Naive thymus-derived CD8-positive, alpha-beta T cell (primary cell): ENCODE data around the gene ITFG2. TPM values are rescaled to one million over a fixed set of nuclear protein-coding genes. Genes with fewer than 3 reads are reported as not detected.
"Not testable (repeated sequence)": the region's sequence is repeated elsewhere in the genome, so short reads cannot be mapped to it uniquely, and the experiment has no call there.

Source experiments
- ATAC-seq, 2 donors: fragments of 150-1000 bp; cut with Tn5 transposase in 1 of 2; sonication (Bioruptor Pico), chemical (Tn5 transposase) in 1 of 2; 1 replicate in 1 of 2; 2 replicates in 1 of 2; pipeline ENCODE4 v1.10.0; 2021; ENCODE audit warnings: mild to moderate bottlenecking in 2 of 2, moderate library complexity in 2 of 2
- POLR2A ChIA-PET: fragments of 350-600 bp; sonication (Branson Sonifier 250); formaldehyde crosslinking; loops from one replicate; lab custom pipeline; 2021; ENCODE audit warnings: antibody characterized with exemption; lab: Charles Lee
- DNase-seq, 10 donors: peaks; one replicate each; pipeline versions ENCODE4 v3.0.0 to v3.0.0-alpha.2; 2020 to 2022
- H3K27ac Mint-ChIP-seq, 10 donors: one replicate each; pipeline ENCODE4 v1.8.0; 2020 to 2022; ENCODE audit warnings: mild to moderate bottlenecking in 10 of 10, mixed read lengths in 10 of 10, moderate library complexity in 4 of 10, inconsistent platforms in 1 of 10
- H3K27me3 Mint-ChIP-seq, 5 donors: one replicate each; pipeline ENCODE4 v1.8.0; 2021 to 2022; ENCODE audit warnings: mixed read lengths in 5 of 5
- H3K36me3 Mint-ChIP-seq, 3 donors: one replicate each; pipeline ENCODE4 v1.8.0; 2020 to 2022; ENCODE audit warnings: mixed read lengths in 3 of 3, mild to moderate bottlenecking in 2 of 3, inconsistent platforms in 1 of 3
- H3K4me1 Mint-ChIP-seq, 4 donors: one replicate each; pipeline ENCODE4 v1.8.0; 2021 to 2022; ENCODE audit warnings: mixed read lengths in 4 of 4
- H3K4me3 Mint-ChIP-seq, 10 donors: one replicate each; pipeline ENCODE4 v1.8.0; 2020 to 2022; ENCODE audit warnings: mild to moderate bottlenecking in 10 of 10, mixed read lengths in 10 of 10, moderate library complexity in 6 of 10, inconsistent platforms in 1 of 10
- H3K9me3 Mint-ChIP-seq, 9 donors: one replicate each; pipeline ENCODE4 v1.8.0; 2020 to 2022; ENCODE audit warnings: mixed read lengths in 9 of 9, mild to moderate bottlenecking in 3 of 9, inconsistent platforms in 1 of 9, moderate library complexity in 1 of 9
- polyA plus RNA-seq, 3 donors: library from polyadenylated mRNA; unstranded; fragments of 300-500 nt; fragmentation: Illumina TruSeq; gene quantifications; one replicate each; pipeline ENCODE4 v1.2.3, GENCODE V29; 2021
- total RNA-seq, 8 experiments: library from RNA in 2 of 8; stranded (reverse) in 2 of 8; gene quantifications; one replicate each; pipeline ENCODE4 v1.2.3 and lab custom pipeline; 2021 to 2026

Gene ITFG2
- total and polyA plus RNA-seq, 5 experiments from 2014 or later, result 50.2 to 151 (median 59.2) TPM

GRCh38 chr12:2857576-2857975, 45.1 kb downstream of the ITFG2 start:
- POLR2A ChIA-PET, result interaction anchor here (0.6 kb wide), 1 partner anchor 28 kb away, joined by 4 read pairs; no protein-coding TSS in a partner anchor
- H3K9me3 Mint-ChIP-seq, result no peaks in the 10 kb centered on the region
- peaks cover 0 to 28% (median 6%) of the 10 kb centered on the region in 3 donors for H3K36me3 Mint-ChIP-seq
- no peak for ATAC-seq
- H3K27ac Mint-ChIP-seq, result peak overlapping the region in 1 of 10 donors; percentile 16
- no peaks in the 10 kb centered on the region for H3K27me3 Mint-ChIP-seq
- H3K4me3 Mint-ChIP-seq, result no peak overlapping the region
- peaks cover 0 to 5% (median 2%) of the 10 kb centered on the region in 4 donors for H3K4me1 Mint-ChIP-seq
- DNase-seq, result no peak

DNA sequence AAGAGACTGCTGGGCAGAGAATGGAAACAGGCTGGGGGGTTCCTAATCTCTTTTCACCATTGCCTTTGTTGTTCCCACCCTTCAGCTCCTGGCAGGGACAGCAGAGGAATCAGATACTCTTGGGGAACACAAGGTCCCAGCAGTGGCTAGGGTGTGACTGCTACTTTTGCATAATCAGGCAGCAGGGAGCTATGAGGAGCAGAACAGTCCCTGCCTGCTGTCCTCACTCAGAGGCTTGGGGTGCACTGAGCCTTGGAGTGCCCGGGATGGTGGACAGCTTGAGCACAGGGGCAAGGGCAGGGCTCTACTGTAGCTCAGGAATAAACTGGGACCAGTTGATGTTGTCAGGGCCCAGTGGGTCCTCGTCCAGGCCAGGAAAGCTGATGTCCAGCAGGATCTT, 45.9 kb downstream of the ITFG2 start:
- Mint-ChIP-seq H3K27me3 (no peaks in the 10 kb centered on the region), H3K36me3 (peaks cover 0 to 28% (median 6%) of the 10 kb centered on the region in 3 donors), H3K9me3 (no peaks in the 10 kb centered on the region), H3K4me3 (no peak overlapping the region), H3K4me1 (peaks cover 0 to 5% (median 2%) of the 10 kb centered on the region in 4 donors), H3K27ac (peak overlapping the region in 1 of 10 donors; percentile 25)
- POLR2A ChIA-PET, result interaction anchor here (0.6 kb wide), 2 partner anchors 17 to 27 kb away, joined by 3 to 4 read pairs; no protein-coding TSS in a partner anchor
- DNase-seq (no peak), ATAC-seq (no peak)

GRCh38 chr12:2858944-2859421, 46.5 kb downstream of the ITFG2 start:
- Mint-ChIP-seq H3K9me3 (no peaks in the 10 kb centered on the region), H3K27me3 (no peaks in the 10 kb centered on the region), H3K4me1 (peaks cover 0 to 2% (median under 1%) of the 10 kb centered on the region in 4 donors), H3K36me3 (peaks cover 0 to 26% (median 6%) of the 10 kb centered on the region in 3 donors), H3K4me3 (no peak overlapping the region), H3K27ac (peak overlapping the region in 1 of 10 donors; percentile 25)
- no peak for DNase-seq
- no peak for ATAC-seq
- POLR2A ChIA-PET, result interaction anchor here (0.6 kb wide), 1 partner anchor 17 kb away, joined by 3 read pairs; no protein-coding TSS in a partner anchor

- Mint-ChIP-seq H3K36me3 (peaks cover 0 to 16% (median 6%) of the 10 kb centered on the region in 3 donors), H3K27me3 (no peaks in the 10 kb centered on the region), H3K4me1 (peaks cover 0 to 2% (median under 1%) of the 10 kb centered on the region in 4 donors), H3K27ac (peak overlapping the region in 4 of 10 donors; percentile 9 to 80 (median 66)), H3K4me3 (no peak overlapping the region), H3K9me3 (no peaks in the 10 kb centered on the region)
- ATAC-seq (no peak), DNase-seq (no peak)
- POLR2A ChIA-PET, result interaction anchor here (1.2 kb wide), 1 partner anchor 57 kb away, joined by 3 read pairs; no protein-coding TSS in a partner anchor
Measured at GRCh38 chr12:2860170-2860569, 47.7 kb downstream of the ITFG2 start.

DNA sequence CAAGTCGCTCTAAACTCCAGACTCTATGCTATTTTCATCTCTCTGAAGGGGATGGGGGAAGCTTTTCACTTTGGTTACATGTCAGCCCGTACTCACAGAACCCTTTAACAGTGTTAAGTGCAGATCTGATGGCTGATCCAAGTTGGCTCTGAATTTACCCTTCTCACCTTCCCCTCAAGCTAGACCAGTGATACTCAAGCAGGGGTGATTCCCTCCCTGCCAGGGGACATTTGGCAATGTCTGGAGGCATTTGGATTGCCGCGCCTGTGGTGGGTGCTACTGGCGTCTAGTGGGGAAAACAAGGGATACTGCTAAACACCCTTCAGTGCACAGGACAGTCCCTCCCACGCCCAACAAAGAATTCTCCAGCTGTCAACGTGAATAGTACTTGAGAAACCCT, 50.4 kb downstream of the ITFG2 start:
- ATAC-seq, result no peak
- Mint-ChIP-seq H3K4me1 (peaks cover 0 to 4% (median 0%) of the 10 kb centered on the region in 4 donors), H3K27me3 (no peaks in the 10 kb centered on the region), H3K9me3 (no peaks in the 10 kb centered on the region), H3K27ac (peak overlapping the region in 1 of 10 donors; percentile 35), H3K4me3 (no peak overlapping the region), H3K36me3 (peaks cover 0 to 16% (median 1%) of the 10 kb centered on the region in 3 donors)
- POLR2A ChIA-PET, result no interaction called here
- DNase-seq, result no peak

- H3K27me3 Mint-ChIP-seq, H3K9me3 Mint-ChIP-seq, DNase-seq, POLR2A ChIA-PET, H3K27ac Mint-ChIP-seq, ATAC-seq, H3K4me3 Mint-ChIP-seq, H3K4me1 Mint-ChIP-seq: not testable (repeated sequence)
- H3K36me3 Mint-ChIP-seq, result peaks cover 0 to 15% (median 0%) of the 10 kb centered on the region in 3 donors
Measured at GRCh38 chr12:2863402-2863801, 50.9 kb downstream of the ITFG2 start.

- Mint-ChIP-seq H3K4me3 (no peak overlapping the region), H3K36me3 (peaks cover 0 to 10% (median 0%) of the 10 kb centered on the region in 3 donors), H3K9me3 (no peaks in the 10 kb centered on the region), H3K27me3 (no peaks in the 10 kb centered on the region), H3K27ac (peak overlapping the region in 1 of 10 donors; percentile 71), H3K4me1 (peaks cover 0 to 4% (median 0%) of the 10 kb centered on the region in 4 donors)
- DNase-seq (no peak), ATAC-seq (no peak)
- POLR2A ChIA-PET, result interaction anchor here (0.6 kb wide), 1 partner anchor 24 kb away, joined by 5 read pairs; no protein-coding TSS in a partner anchor
Measured at GRCh38 chr12:2864198-2864597, 51.7 kb downstream of the ITFG2 start.

DNA sequence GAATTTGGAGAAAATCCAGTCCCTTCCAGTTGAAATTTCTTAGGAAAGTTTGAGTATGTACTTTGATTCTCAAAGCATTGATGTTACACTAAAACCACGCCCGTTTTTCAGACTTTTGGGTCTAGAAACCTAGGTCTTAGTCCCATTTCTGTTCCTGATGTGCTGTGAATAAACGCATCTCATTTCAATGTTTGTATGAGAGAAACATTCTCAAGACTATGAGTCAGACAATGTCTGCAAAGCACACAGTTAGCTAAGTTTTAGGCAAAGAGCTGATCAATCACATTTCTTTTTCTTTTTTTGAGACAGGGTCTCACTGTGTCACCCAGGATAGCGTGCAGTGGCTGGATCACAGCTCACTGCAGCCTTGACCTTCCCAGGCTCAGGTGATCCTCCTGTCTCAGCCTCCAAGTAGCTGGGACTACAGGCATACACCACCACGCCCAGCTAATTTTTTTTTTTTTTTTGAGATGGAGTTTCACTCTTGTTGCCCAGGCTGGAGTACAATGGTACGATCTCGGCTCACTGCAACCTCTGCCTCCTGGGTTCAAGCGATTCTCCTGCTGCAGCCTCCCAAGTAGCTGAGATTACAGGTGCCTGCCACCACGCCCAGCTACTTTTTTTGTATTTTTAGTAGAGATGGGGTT, 56.6 kb downstream of the ITFG2 start:
- H3K4me1 Mint-ChIP-seq, H3K27me3 Mint-ChIP-seq, H3K4me3 Mint-ChIP-seq, H3K9me3 Mint-ChIP-seq, H3K36me3 Mint-ChIP-seq, H3K27ac Mint-ChIP-seq, DNase-seq, ATAC-seq: not testable (repeated sequence)
- POLR2A ChIA-PET, result interaction anchor here (0.6 kb wide), 1 partner anchor 8 kb away, joined by 6 read pairs; no protein-coding TSS in a partner anchor

Other genes starting within 250 kb of the ITFG2 start
- 10 to 100 TPM; 67.2 to 67.5 TPM for gene FKBP4, start 17.7 kb upstream of the ITFG2 start, total RNA-seq
- gene FKBP4, start 17.7 kb upstream of the ITFG2 start, polyA plus RNA-seq, result 10 to 100 TPM; 30.3 to 41.5 (median 33.9) TPM
- gene NRIP2, start 22.4 kb downstream of the ITFG2 start, total RNA-seq, result not detected
- gene NRIP2, start 22.4 kb downstream of the ITFG2 start, polyA plus RNA-seq, result 1 to 10 TPM; 1.3 to 2.4 (median 1.6) TPM
- not detected for gene TEX52, start 44.4 kb downstream of the ITFG2 start, total RNA-seq
- not detected for gene TEX52, start 44.4 kb downstream of the ITFG2 start, polyA plus RNA-seq
- under 1 TPM in 1 of 2 experiments, not detected in 1; 0.62 TPM for gene FOXM1, start 64.5 kb downstream of the ITFG2 start, total RNA-seq
- gene FOXM1, start 64.5 kb downstream of the ITFG2 start, polyA plus RNA-seq, result under 1 TPM in 1 of 3 donors, not detected in 2; 0.19 TPM
- gene RHNO1, start 64.6 kb downstream of the ITFG2 start, total RNA-seq, result 10 to 100 TPM; 27.7 to 30.1 TPM
- 10 to 100 TPM; 36.3 to 44.4 (median 38.6) TPM for gene RHNO1, start 64.6 kb downstream of the ITFG2 start, polyA plus RNA-seq
- 10 to 100 TPM in 1 of 2 experiments, 1 to 10 TPM in 1; 8.8 to 11.1 TPM for gene TULP3, start 78.2 kb downstream of the ITFG2 start, total RNA-seq
- gene TULP3, start 78.2 kb downstream of the ITFG2 start, polyA plus RNA-seq, result 1 to 10 TPM; 5.8 to 9.3 (median 7.6) TPM
- gene TEAD4, start 146.7 kb downstream of the ITFG2 start, total RNA-seq, result not detected
- gene TEAD4, start 146.7 kb downstream of the ITFG2 start, polyA plus RNA-seq, result not detected